ENCODE data around the gene ADAMTS10.

ADAMTS10 gene

DNA sequence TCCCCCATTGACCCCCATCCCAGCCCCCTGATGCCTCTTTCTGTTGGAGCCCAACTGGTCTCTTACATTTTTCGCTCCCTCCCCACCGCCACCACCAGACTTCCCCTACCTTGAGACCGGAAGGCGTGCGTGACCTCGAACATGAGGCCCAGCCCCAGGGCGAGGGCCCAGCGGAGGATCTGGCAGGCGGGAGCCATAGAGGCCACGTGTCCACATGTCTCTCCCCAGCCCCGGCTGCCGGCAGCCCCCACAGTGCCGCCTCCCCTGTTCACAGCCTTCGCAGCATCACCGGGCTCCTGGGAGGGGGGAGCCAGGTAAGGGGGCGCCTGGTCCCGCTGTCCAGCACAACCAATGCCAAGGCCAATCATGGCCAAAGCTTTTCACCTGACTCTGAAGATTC, 5.0 kb downstream of the ADAMTS10 start:
- H3K27ac ChIP-seq, result no peak overlapping the region
- TF ChIP-seq, protein P1, sequence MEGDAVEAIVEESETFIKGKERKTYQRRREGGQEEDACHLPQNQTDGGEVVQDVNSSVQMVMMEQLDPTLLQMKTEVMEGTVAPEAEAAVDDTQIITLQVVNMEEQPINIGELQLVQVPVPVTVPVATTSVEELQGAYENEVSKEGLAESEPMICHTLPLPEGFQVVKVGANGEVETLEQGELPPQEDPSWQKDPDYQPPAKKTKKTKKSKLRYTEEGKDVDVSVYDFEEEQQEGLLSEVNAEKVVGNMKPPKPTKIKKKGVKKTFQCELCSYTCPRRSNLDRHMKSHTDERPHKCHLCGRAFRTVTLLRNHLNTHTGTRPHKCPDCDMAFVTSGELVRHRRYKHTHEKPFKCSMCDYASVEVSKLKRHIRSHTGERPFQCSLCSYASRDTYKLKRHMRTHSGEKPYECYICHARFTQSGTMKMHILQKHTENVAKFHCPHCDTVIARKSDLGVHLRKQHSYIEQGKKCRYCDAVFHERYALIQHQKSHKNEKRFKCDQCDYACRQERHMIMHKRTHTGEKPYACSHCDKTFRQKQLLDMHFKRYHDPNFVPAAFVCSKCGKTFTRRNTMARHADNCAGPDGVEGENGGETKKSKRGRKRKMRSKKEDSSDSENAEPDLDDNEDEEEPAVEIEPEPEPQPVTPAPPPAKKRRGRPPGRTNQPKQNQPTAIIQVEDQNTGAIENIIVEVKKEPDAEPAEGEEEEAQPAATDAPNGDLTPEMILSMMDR (conservative IDR thresholded peaks at IDR 0.05), result no peak

DNA sequence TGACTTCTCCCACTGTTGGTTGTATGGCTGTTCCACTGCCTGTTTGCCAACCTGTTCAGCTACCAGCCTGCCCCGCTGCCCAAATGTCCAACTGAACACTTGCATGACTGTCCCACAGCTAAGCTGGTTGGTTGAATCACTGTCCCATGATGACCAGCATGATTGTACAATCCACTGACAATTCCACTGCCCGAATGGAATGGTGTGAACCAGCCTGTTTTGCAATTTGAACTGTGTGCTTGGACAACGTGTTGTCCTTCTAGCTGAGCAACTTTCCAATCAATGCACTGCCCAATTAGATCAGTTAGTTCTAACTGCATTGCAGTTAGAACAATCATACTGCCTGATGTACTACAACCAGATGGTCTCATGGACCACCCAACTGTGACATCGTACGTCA, 8.7 kb downstream of the ADAMTS10 start:
- no peak overlapping the region for H3K27ac ChIP-seq
- TF ChIP-seq, protein P1 (conservative IDR thresholded peaks at IDR 0.05), result no peak

DNA sequence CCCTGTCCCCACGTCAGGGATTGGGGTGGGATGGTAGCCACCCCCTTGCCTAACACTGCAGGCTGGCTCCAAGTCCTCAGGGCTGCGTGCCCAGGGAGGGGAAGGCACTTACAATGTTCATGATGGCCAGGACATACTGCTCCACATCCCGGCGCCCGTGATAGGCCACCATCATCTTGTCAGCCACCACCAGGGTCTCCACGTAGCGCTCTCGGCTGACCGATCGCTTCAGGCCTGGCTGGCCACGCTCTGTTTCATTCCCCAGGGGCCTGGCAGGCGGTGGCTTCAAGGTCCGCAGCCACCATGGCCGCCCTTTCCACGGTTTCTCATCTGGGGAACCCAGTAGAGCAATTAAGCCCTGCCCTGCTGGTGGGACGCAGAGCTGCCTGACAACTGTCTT, 9.7 kb downstream of the ADAMTS10 start:
- no peak overlapping the region for H3K27ac ChIP-seq
- TF ChIP-seq, protein P1 (conservative IDR thresholded peaks at IDR 0.05), result no peak

DNA sequence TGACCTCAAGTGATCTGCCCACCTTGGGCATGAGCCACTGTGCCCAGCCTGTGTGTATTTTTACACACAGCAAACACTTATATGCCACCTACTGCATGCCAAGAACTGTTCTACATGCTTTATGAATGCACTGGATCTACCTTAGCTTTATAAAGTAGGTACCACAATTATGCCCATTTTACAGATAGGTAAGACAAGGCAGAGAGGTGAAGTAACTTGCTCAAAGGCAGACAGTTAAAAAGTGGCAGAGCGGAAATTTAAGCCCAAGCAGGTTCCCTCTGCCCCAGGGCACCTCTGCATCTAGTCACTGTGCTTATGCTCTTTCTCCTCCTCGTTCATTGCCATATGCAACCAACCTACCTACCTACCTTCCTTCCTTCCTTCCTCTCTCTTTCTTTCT, 10.5 kb downstream of the ADAMTS10 start:
- TF ChIP-seq, protein P1 (conservative IDR thresholded peaks at IDR 0.05), result no peak
- H3K27ac ChIP-seq, result no peak overlapping the region

DNA sequence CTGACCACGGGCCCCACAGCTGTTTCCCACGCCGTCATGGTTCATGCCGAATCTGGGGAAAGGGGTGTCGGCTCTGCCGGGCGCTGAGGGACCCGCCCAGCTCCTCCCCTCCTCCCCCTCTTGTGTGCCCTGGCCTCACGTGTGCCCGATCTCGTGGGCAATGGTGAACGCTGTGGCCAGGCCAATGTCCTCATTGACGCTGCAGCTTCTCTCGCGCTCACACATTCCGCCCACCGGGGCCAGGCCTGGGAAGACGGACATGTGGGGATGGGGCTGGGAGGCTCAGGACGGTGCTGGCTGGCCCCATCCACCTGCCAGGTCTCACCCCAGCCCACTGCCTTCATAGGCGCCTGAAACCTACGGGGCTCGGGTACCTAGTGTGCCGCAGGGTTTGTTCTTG, 14.3 kb downstream of the ADAMTS10 start:
- TF ChIP-seq, protein P1 (conservative IDR thresholded peaks at IDR 0.05), result no peak
- no peak overlapping the region for H3K27ac ChIP-seq

DNA sequence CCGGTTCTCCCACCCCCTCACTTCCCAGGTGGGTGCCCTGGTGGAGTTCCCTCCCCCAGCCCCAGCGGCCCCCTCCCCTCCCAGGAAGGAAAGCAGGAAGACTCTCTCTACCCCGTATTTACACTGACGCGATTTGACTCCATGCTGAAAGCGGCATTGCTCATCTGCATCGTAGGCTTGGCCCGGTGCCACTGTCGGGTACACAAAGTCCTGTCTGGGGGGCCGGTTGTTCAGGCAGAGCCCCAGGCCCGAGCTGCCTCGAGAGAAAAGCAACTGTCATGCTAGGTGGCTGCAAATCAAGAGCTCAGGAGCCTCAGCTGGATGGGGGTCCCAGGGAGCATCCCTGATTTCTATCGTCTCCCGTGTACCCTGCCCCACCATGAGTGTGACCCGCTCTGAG, 14.9 kb downstream of the ADAMTS10 start:
- TF ChIP-seq, protein P1 (conservative IDR thresholded peaks at IDR 0.05), result no peak

DNA sequence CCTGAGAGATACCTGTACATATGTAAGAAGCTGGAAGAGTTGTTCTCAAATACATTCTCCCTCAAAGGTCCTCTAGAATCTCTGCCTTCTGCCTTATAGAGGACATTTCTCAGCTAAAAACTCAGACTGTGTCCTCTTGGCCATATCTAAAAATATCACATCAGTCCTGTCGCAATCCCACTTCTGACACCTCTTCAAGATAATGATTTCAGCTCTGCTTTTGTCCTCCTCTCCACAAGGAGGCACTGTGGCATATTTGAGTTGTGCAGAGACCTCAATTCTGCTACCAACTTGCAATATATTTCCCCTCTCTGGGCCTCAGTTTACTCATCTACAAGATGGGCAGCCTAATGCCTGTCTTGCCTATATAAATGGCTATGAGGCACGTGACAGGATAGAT, 16.6 kb downstream of the ADAMTS10 start:
- H3K27ac ChIP-seq, result no peak overlapping the region
- TF ChIP-seq, protein P1 (conservative IDR thresholded peaks at IDR 0.05), result no peak

More for the DNA sequence above, 14.9 kb downstream of the ADAMTS10 start:
- H3K27ac ChIP-seq, result no peak overlapping the region

Measured in VCaP (cell line).